ENCODE measurements around the gene CLCN6.

DNA sequence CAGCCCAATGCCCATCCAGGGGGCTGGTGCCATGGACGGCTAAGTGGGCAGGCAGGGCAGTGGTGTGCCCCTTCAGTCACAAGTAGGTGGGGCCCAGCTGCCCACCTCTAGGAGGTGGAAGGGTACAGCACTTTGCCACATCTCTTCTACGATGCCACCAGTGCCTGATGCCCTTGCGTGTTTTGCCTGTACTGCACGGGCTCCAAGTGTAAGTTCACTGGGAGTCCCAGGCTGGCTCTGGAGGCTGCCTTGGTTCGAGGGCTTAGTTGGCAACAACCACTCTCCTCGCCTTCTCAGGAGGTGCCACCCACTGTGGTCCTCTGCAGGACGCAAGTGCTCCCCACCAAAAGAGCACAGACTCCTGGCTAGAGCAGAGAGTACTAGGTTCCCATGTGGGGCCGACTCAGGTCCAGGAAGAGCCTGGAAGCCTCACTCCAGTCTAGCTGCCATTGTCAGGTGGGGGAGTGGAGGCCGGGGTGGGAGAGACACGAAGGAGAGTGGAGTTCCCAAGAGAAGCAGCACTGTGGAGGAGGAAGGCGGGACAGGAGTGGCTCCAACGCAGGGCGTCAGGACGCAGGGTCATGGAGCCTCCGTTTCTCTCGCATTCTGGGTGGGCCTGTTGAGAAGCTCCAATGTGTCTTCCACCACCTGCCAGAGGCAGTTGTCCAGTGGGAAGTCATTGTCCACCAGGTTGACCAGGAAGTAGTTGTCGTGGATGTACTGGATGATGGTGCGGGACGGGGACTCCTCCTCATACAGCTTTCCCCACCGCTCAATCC lies 15.7 kb upstream of the CLCN6 start:
- no peak for TF ChIP-seq ZNF549 (tag by site-specific recombination; IDR thresholded peaks at IDR 0.05)
- no peak for TF ChIP-seq ZNF157 (tag by site-specific recombination; IDR thresholded peaks at IDR 0.05)
- TF ChIP-seq ZNF404 (tag by site-specific recombination; IDR thresholded peaks at IDR 0.05): no peak
- no peak for TF ChIP-seq ZNF747 (tag by site-specific recombination; IDR thresholded peaks at IDR 0.05)
- TF ChIP-seq CTCF (tag by site-specific recombination; IDR thresholded peaks at IDR 0.05): no peak
- TF ChIP-seq EGR2 (tag by site-specific recombination; IDR thresholded peaks at IDR 0.05; ENCODE audit: low read depth): no peak
- no peak for TF ChIP-seq ZNF292 (tag by site-specific recombination; IDR thresholded peaks at IDR 0.05; ENCODE audit: borderline replicate concordance, low read depth)
- no peak for TF ChIP-seq ZBTB21 (tag by site-specific recombination; IDR thresholded peaks at IDR 0.05)
- no peak for TF ChIP-seq SALL2 (tag by site-specific recombination; IDR thresholded peaks at IDR 0.05; ENCODE audit: borderline replicate concordance)
- TF ChIP-seq, protein P1, sequence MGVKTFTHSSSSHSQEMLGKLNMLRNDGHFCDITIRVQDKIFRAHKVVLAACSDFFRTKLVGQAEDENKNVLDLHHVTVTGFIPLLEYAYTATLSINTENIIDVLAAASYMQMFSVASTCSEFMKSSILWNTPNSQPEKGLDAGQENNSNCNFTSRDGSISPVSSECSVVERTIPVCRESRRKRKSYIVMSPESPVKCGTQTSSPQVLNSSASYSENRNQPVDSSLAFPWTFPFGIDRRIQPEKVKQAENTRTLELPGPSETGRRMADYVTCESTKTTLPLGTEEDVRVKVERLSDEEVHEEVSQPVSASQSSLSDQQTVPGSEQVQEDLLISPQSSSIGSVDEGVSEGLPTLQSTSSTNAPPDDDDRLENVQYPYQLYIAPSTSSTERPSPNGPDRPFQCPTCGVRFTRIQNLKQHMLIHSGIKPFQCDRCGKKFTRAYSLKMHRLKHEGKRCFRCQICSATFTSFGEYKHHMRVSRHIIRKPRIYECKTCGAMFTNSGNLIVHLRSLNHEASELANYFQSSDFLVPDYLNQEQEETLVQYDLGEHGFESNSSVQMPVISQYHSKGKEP (tag by site-specific recombination; IDR thresholded peaks at IDR 0.05): no peak
- TF ChIP-seq YY1 (tag by site-specific recombination; IDR thresholded peaks at IDR 0.05): no peak
- TF ChIP-seq, protein P2, sequence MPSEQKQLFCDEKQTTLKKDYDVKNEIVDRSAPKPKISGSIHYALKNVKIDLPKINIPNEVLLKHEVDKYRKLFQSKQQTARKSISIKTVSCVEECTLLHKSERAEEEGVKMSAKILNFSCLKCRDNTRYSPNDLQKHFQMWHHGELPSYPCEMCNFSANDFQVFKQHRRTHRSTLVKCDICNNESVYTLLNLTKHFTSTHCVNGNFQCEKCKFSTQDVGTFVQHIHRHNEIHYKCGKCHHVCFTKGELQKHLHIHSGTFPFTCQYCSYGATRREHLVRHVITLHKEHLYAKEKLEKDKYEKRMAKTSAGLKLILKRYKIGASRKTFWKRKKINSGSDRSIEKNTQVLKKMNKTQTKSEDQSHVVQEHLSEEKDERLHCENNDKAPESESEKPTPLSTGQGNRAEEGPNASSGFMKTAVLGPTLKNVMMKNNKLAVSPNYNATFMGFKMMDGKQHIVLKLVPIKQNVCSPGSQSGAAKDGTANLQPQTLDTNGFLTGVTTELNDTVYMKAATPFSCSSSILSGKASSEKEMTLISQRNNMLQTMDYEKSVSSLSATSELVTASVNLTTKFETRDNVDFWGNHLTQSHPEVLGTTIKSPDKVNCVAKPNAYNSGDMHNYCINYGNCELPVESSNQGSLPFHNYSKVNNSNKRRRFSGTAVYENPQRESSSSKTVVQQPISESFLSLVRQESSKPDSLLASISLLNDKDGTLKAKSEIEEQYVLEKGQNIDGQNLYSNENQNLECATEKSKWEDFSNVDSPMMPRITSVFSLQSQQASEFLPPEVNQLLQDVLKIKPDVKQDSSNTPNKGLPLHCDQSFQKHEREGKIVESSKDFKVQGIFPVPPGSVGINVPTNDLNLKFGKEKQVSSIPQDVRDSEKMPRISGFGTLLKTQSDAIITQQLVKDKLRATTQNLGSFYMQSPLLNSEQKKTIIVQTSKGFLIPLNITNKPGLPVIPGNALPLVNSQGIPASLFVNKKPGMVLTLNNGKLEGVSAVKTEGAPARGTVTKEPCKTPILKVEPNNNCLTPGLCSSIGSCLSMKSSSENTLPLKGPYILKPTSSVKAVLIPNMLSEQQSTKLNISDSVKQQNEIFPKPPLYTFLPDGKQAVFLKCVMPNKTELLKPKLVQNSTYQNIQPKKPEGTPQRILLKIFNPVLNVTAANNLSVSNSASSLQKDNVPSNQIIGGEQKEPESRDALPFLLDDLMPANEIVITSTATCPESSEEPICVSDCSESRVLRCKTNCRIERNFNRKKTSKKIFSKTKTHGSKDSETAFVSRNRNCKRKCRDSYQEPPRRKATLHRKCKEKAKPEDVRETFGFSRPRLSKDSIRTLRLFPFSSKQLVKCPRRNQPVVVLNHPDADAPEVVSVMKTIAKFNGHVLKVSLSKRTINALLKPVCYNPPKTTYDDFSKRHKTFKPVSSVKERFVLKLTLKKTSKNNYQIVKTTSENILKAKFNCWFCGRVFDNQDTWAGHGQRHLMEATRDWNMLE (tag by site-specific recombination; conservative IDR thresholded peaks at IDR 0.05; ENCODE audit: low read depth): no peak
- no peak for TF ChIP-seq ATF2 (tag by site-specific recombination; IDR thresholded peaks at IDR 0.05; ENCODE audit: low read depth)

Data from HEK293 (cell line).